GM12873 (cell line): ENCODE measurements around the gene DPY19L1.
A peak's percentile ranks its signal among the peaks of the same experiment; 100 is the strongest.

Source experiments
- CTCF ChIP-seq: IDR thresholded peaks from 2 replicates; pipeline ENCODE4 v1.5.1; 2012; ENCODE audit warnings: low read depth, mild to moderate bottlenecking, moderate library complexity, low read length, control low read depth; ENCODE audit not compliant: insufficient read depth; ENCODE audit errors: missing control alignments

Gene DPY19L1

GRCh38 chr7:35037211-35037525 is at the start of gene DPY19L1:
Gene DPY19L1, minus strand, starts transcription at chr7:35037485. Its CDS starts 91 bp downstream, at chr7:35037394.
- no peak for TF ChIP-seq CTCF

GRCh38 chr7:35072950-35073827 is 35.9 kb upstream of the DPY19L1 start:
- peak; percentile 15 for TF ChIP-seq CTCF

- peak; percentile 11 for TF ChIP-seq CTCF
Observed at GRCh38 chr7:35055733-35056132, 18.4 kb upstream of the DPY19L1 start.

GRCh38 chr7:35040906-35041305 is 3.6 kb upstream of the DPY19L1 start:
- no peak for TF ChIP-seq CTCF

GRCh38 chr7:35039343-35039742 is 2.1 kb upstream of the DPY19L1 start:
- TF ChIP-seq CTCF: no peak

- no peak for TF ChIP-seq CTCF
Observed at GRCh38 chr7:35038354-35038753, 1.1 kb upstream of the DPY19L1 start.

- TF ChIP-seq CTCF: peak; percentile 84
Observed at GRCh38 chr7:35037526-35038341, 449 bp upstream of the DPY19L1 start.
